GM20000 (cell line): ENCODE results near the gene PILRA.
A peak's percentile ranks its signal among the peaks of the same experiment; 100 is the strongest.

Experiments
- DNase-seq: peaks from one replicate; pipeline ENCODE4 v3.0.0; 2012; ENCODE audit warnings: low spot score
- CTCF ChIP-seq: IDR thresholded peaks from 2 replicates; pipeline ENCODE4 v1.5.1; 2012; ENCODE audit warnings: mild to moderate bottlenecking, control low read depth; ENCODE audit errors: extremely low read depth, missing control alignments

The PILRA gene

GRCh38 chr7:100426516-100426915, 53.2 kb downstream of the PILRA start:
- DNase-seq = no peak
- no peak for TF ChIP-seq CTCF

- no peak for DNase-seq
- no peak for TF ChIP-seq CTCF
These were observed 54.5 kb downstream of the PILRA start for GRCh38 chr7:100427762-100428198.

- DNase-seq = peak; percentile 85
- TF ChIP-seq CTCF = no peak
These were observed 55.1 kb downstream of the PILRA start, which contains the start of gene ZCWPW1 for GRCh38 chr7:100428199-100428966. ZCWPW1 (minus strand) TSS chr7:100428703; CDS start chr7:100420649, 8,054 bp downstream.

- TF ChIP-seq CTCF = no peak
- DNase-seq = peak; percentile 95
These were observed 55.8 kb downstream of the PILRA start for GRCh38 chr7:100428967-100429636.

- TF ChIP-seq CTCF = no peak
- DNase-seq = peak; percentile 95
These were observed 56.6 kb downstream of the PILRA start, which contains the start of gene MEPCE for GRCh38 chr7:100429637-100430492. MEPCE (plus strand) TSS chr7:100429831; CDS start chr7:100430019, 188 bp downstream.

GRCh38 chr7:100430493-100431285, 57.4 kb downstream of the PILRA start:
- peak; percentile 40 for DNase-seq

More at GRCh38 chr7:100430493-100431285, 57.4 kb downstream of the PILRA start:
- TF ChIP-seq CTCF = no peak
